Panc1 (cell line): Measurements from ENCODE around the gene RANBP2.

Experiments used
- POLR2AphosphoS5 ChIP-seq: IDR thresholded peaks from 2 replicates; pipeline ENCODE4 v1.6.1; 2012; ENCODE audit warnings: mild to moderate bottlenecking, low read depth, low read length, moderate library complexity
- REST ChIP-seq, 2 experiments: IDR thresholded peaks; 2 replicates each; pipeline ENCODE4 v1.6.1; 2011 to 2012; ENCODE audit warnings: low read depth in 2 of 2, control low read depth in 1 of 2, low read length in 1 of 2, mild to moderate bottlenecking in 1 of 2, moderate library complexity in 1 of 2; ENCODE audit not compliant: insufficient read depth in 1 of 2
- SIN3A ChIP-seq: IDR thresholded peaks from 2 replicates; pipeline ENCODE4 v1.6.1; 2012; ENCODE audit warnings: low read depth, mild to moderate bottlenecking, low read length, moderate library complexity, borderline replicate concordance; ENCODE audit not compliant: insufficient read depth

GRCh38 chr2:108806371-108807113 lies 87.3 kb downstream of the RANBP2 start:
- TF ChIP-seq POLR2AphosphoS5, result no peak
- no peak for TF ChIP-seq REST (IDR thresholded peaks at IDR 0.05; ENCODE audit: insufficient read depth in 1 of 2, low read depth in 2 of 2, low read length in 1 of 2)
- no peak for TF ChIP-seq SIN3A
